Prostate gland (tissue), 2 donors: ENCODE results near the gene GPR157.

Source experiments
- POLR2AphosphoS5 ChIP-seq: sonication (generic); formaldehyde crosslinking; IDR thresholded peaks from one replicate; pipeline ENCODE4 v1.6.1; 2017; ENCODE audit warnings: antibody characterized with exemption
- TF ChIP-seq, protein P1 (sequence below), 4 experiments: fragments of 200-600 bp in 2 of 4; fragments of 450-650 bp in 2 of 4; sonication (generic) in 2 of 4; IDR thresholded peaks; 1 replicate in 3 of 4; 2 replicates in 1 of 4; pipeline ENCODE4 v1.5.1; 2016 to 2019; ENCODE audit warnings: antibody characterized with exemption in 4 of 4, mild to moderate bottlenecking in 2 of 4, moderate library complexity in 2 of 4

DNA sequence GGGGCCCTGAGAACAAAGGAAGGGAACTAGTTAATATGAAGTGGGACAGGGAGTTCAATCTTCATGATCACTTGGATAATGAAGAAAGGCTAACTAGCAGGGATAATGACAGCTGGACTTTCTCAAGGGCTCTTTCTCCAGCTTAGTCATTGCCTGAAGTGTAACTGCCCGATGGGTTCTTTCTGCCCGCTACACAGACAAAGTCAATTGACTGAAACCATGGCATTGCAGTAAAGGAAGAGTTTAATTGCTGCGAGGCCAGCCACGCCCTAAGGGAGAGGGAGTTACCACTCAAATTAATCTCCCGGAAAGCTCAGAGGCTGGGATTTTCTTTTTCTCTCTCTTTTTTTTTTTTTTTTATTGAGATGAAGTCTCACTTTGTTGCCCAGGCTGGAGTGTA is 42.9 kb downstream of the GPR157 start:
- TF ChIP-seq, protein P1, sequence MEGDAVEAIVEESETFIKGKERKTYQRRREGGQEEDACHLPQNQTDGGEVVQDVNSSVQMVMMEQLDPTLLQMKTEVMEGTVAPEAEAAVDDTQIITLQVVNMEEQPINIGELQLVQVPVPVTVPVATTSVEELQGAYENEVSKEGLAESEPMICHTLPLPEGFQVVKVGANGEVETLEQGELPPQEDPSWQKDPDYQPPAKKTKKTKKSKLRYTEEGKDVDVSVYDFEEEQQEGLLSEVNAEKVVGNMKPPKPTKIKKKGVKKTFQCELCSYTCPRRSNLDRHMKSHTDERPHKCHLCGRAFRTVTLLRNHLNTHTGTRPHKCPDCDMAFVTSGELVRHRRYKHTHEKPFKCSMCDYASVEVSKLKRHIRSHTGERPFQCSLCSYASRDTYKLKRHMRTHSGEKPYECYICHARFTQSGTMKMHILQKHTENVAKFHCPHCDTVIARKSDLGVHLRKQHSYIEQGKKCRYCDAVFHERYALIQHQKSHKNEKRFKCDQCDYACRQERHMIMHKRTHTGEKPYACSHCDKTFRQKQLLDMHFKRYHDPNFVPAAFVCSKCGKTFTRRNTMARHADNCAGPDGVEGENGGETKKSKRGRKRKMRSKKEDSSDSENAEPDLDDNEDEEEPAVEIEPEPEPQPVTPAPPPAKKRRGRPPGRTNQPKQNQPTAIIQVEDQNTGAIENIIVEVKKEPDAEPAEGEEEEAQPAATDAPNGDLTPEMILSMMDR (IDR thresholded peaks at IDR 0.05): no peak
- no peak for TF ChIP-seq POLR2AphosphoS5
